Pancreas (tissue), 10 donors: ENCODE measurements around the gene GRHPR. TPM values are rescaled to one million over a fixed set of nuclear protein-coding genes. Genes with fewer than 3 reads are reported as not detected.
A peak's percentile ranks its signal among the peaks of the same experiment; 100 is the strongest.
"Not testable (repeated sequence)": the region's sequence is repeated elsewhere in the genome, so short reads cannot be mapped to it uniquely, and the experiment has no call there.

ENCODE experiments used
- ATAC-seq, 4 donors: fragments of 200-7000 bp; cut with Tn5 transposase; one replicate each; pipeline versions ENCODE4 v1.8.0 to v1.9.1; 2020; ENCODE audit warnings: mild to moderate bottlenecking in 4 of 4, moderate library complexity in 4 of 4
- DNase-seq, 6 donors: peaks; one replicate each; pipeline ENCODE4 v3.0.0-alpha.2; 2020
- FAIRE-seq: peaks from 2 replicates; lab custom pipeline; 2012; peaks lifted over from hg19 to GRCh38; lab: Jason Lieb, UNC
- H3K27ac ChIP-seq, 4 donors: fragments of 200-600 bp; sonication (generic); 1 replicate in 3 of 4; 2 replicates in 1 of 4; pipeline versions ENCODE4 v1.5.0 to v1.8.0; 2020
- H3K27me3 ChIP-seq, 4 donors: fragments of 200-600 bp; one replicate each; pipeline ENCODE4 v1.8.0; 2021
- H3K36me3 ChIP-seq, 3 donors: fragments of 200-600 bp; sonication (generic) in 1 of 3; one replicate each; pipeline versions ENCODE4 v1.5.0 to v1.8.0; 2020 to 2021
- H3K4me1 ChIP-seq, 3 donors: fragments of 200-600 bp; one replicate each; pipeline ENCODE4 v1.8.0; 2021
- H3K4me3 ChIP-seq, 4 donors: fragments of 200-600 bp; sonication (generic) in 2 of 4; one replicate each; pipeline versions ENCODE4 v1.5.0 to v1.8.0; 2020 to 2021
- H3K9me3 ChIP-seq, 4 donors: fragments of 200-600 bp; one replicate each; pipeline ENCODE4 v1.8.0; 2021
- CTCF ChIP-seq, 4 donors: fragments of 200-600 bp; sonication (generic) in 3 of 4; IDR thresholded peaks; one replicate each; pipeline versions ENCODE4 v1.5.0 to v1.8.0; 2021; ENCODE audit warnings: antibody characterized with exemption in 4 of 4
- WGBS, 2 donors: extraction: QIAGEN DNeasy Blood & Tissue Kit; methylation state at CpG; one replicate each; pipeline ENCODE4 v1.1.7; 2013; 5-methylcytosine and 5-hydroxymethylcytosine counted together
- intact Hi-C, 3 donors: fragments of 100-400 bp; cut with DNase I; formaldehyde crosslinking; loops; one replicate each; pipeline versions ENCODE4 v1.11.1 to v1.14.2; 2022
- polyA plus RNA-seq, 2 donors: library from polyadenylated mRNA; stranded (reverse); fragments of 200-250 nt; gene quantifications; one replicate each; pipeline ENCODE4 v1.2.3, GENCODE V29; 2013
- total RNA-seq, 6 donors: library from RNA; stranded (reverse); fragmentation: NEBNext Ultra II Directional in 4 of 6; extraction: Animal tissue kit (Norgen Biotek cat#: 25700) in 4 of 6; gene quantifications; one replicate each; pipeline versions ENCODE4 v1.2.1 to v1.2.4, GENCODE V29; 2021 to 2023
- donor health status: healthy with polysubstance abuse.
- donor health status: DM: no; HTN: no; CAD: no; lungs with moderate emphysema.
- donor health status: DM: no; HTN: no; CAD: no.
- donor health status: control.
- donor health status: control.
- donor health status: Bipolar disorder and iron deficiency.
- donor health status: DM: yes; HTN: yes; CAD: no.
- donor health status: DM: no; HTN: no; CAD: no.
- donor health status: DM: no; HTN: no; CAD: no.
- donor health status: DM: yes; HTN: yes; CAD: no.

The GRHPR gene
- total and polyA plus RNA-seq, 8 donors: 30.2 to 54.3 (median 43.3) TPM

- FAIRE-seq (no peak), ATAC-seq (peak; percentile 53 to 86 (median 78)), DNase-seq (no peak)
- Histone ChIP-seq H3K4me1 (peaks cover 0 to 5% (median 0%) of the 10 kb centered on the region in 3 donors), H3K27ac (peak overlapping the region; percentile 15 to 74 (median 52)), H3K27me3 (no peaks in the 10 kb centered on the region), H3K36me3 (no peaks in the 10 kb centered on the region), H3K9me3 (no peaks in the 10 kb centered on the region), H3K4me3 (peak overlapping the region in 3 of 4 donors; percentile 8 to 44 (median 19))
- intact Hi-C loops: no loop called here
- WGBS, 2 donors: 15 to 16% methylated on average over 7 of the region's 7 CpGs
- no peak for TF ChIP-seq CTCF (IDR thresholded peaks at IDR 0.05)
These were observed 49.6 kb downstream of the GRHPR start for GRCh38 chr9:37471942-37472684.

DNA sequence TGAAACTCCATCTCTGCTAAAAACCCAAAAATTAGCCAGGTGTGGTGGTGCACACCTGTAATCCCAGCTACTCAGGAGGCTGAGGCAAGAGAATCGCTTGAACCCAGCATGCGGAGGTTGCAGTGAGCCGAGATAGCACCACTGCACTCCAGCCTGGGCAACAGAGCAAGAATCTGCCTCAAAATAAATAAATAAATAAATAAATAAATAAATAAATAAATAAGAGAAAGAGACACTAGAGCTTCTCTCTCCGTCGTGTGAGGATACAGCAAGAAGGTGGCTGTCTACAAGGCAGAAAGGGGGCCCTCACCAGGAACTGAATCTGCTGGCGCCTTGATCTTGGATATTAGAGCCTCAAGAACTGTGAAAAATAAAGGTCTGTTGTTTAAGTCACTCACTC lies 51.5 kb downstream of the GRHPR start:
- FAIRE-seq, H3K27me3 ChIP-seq, H3K4me1 ChIP-seq, DNase-seq, H3K36me3 ChIP-seq, intact Hi-C loops, H3K27ac ChIP-seq, ATAC-seq, H3K4me3 ChIP-seq, H3K9me3 ChIP-seq: not testable (repeated sequence)
- 59 to 63% methylated on average over 6 of the region's 6 CpGs for WGBS, 2 donors

GRCh38 chr9:37474438-37474837 lies 51.9 kb downstream of the GRHPR start:
- DNase-seq: no peak
- H3K4me1 ChIP-seq: peaks cover 0 to 5% (median 0%) of the 10 kb centered on the region in 3 donors
- no peak overlapping the region for H3K27ac ChIP-seq
- 80 to 91% methylated on average over 3 of the region's 3 CpGs for WGBS, 2 donors
- no peak for ATAC-seq
- no peaks in the 10 kb centered on the region for H3K27me3 ChIP-seq
- intact Hi-C loops: no loop called here
- no peaks in the 10 kb centered on the region for H3K9me3 ChIP-seq
- no peak for TF ChIP-seq CTCF (IDR thresholded peaks at IDR 0.05)
- no peak overlapping the region for H3K4me3 ChIP-seq
- no peak for FAIRE-seq
- no peaks in the 10 kb centered on the region for H3K36me3 ChIP-seq

DNA sequence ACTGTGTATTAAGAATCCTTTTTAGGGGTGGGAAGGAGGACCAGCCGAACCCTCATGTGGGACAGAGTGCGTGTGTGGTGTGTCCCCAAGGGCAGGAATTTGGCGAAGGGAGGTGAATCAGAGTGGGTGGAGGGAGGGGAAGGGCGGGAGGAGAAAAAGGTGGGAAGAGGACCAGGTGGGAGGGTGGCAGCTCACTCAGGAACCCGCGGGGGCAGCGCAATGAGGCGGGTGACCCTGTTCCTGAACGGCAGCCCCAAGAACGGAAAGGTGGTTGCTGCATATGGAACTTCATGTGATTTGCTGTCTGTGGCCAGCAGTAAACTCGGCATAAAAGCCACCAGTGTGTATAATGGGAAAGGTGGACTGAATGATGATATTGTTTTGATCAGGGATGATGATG lies 54.4 kb downstream of the GRHPR start:
- no peak for DNase-seq
- intact Hi-C loops: no loop called here
- 29 to 47% methylated on average over 11 of the region's 11 CpGs for WGBS, 2 donors

DNA sequence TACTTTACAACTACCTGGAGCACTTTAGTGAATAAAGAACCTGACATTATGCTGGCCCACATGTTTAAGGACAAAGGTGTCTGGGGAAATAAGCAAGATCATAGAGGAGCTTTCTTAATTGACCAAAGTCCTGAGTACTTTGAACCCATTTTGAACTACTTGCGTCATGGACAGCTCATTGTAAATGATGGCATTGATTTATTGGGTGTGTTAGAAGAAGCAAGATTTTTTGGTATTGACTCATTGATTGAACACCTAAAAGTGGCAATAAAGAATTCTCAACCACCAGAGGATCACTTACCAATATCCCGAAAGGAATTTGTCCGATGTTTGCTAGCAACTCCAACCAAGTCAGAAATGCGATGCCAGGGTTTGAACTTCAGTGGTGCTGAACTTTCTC lies 54.9 kb downstream of the GRHPR start:
- FAIRE-seq, H3K4me3 ChIP-seq, H3K9me3 ChIP-seq, ATAC-seq, H3K4me1 ChIP-seq, H3K27me3 ChIP-seq, H3K27ac ChIP-seq, H3K36me3 ChIP-seq, intact Hi-C loops, DNase-seq: not testable (repeated sequence)
- WGBS, 2 donors: 76 to 83% methylated on average over 4 of the region's 4 CpGs

More for the DNA sequence above, 54.4 kb downstream of the GRHPR start:
- no peak overlapping the region for H3K4me3 ChIP-seq
- H3K9me3 ChIP-seq: no peaks in the 10 kb centered on the region
- no peak for TF ChIP-seq CTCF (IDR thresholded peaks at IDR 0.05)
- FAIRE-seq (no peak), ATAC-seq (no peak)
- H3K27ac ChIP-seq: no peak overlapping the region
- peaks cover 0 to 5% (median 0%) of the 10 kb centered on the region in 3 donors for H3K4me1 ChIP-seq
- no peaks in the 10 kb centered on the region for H3K36me3 ChIP-seq
- H3K27me3 ChIP-seq: no peaks in the 10 kb centered on the region

- H3K27me3 ChIP-seq, DNase-seq, H3K4me3 ChIP-seq, H3K9me3 ChIP-seq, intact Hi-C loops, H3K36me3 ChIP-seq, H3K4me1 ChIP-seq, ATAC-seq, H3K27ac ChIP-seq, FAIRE-seq: not testable (repeated sequence)
- 63 to 69% methylated on average over 5 of the region's 5 CpGs for WGBS, 2 donors
These were observed 55.6 kb downstream of the GRHPR start for GRCh38 chr9:37477987-37478619.
